ENCODE results near the gene COQ10A. TPM values are rescaled to one million over a fixed set of nuclear protein-coding genes. Genes with fewer than 3 reads are reported as not detected.

COQ10A gene
- polyA plus RNA-seq, 1 experiment, result 14.1 TPM

GRCh38 chr12:56286044-56286830 is 19.5 kb downstream of the COQ10A start:
- CTCF ChIA-PET, result interaction anchor here (0.6 to 2.4 kb wide), 7 partner anchors 11 to 97 kb away, joined by 3 to 10 read pairs (median 3); partner anchors contain the start of gene SMARCC2
- POLR2A ChIA-PET, result no interaction called here
- no peak for TF ChIP-seq CTCF (IDR thresholded peaks at IDR 0.05; ENCODE audit: insufficient read depth, low read depth, low read length)

GRCh38 chr12:56288705-56289387 is 22.1 kb downstream of the COQ10A start:
- CTCF ChIA-PET, result interaction anchor here (1.3 to 2.1 kb wide), 2 partner anchors 22 to 100 kb away, joined by 4 read pairs; partner anchors contain the start of genes COQ10A and SMARCC2
- Histone ChIP-seq H3K4me3 (ENCODE audit: low read depth, low read length) (no peak overlapping the region), H3K27me3 (ENCODE audit: control insufficient read depth, insufficient read depth, low read length) (no peaks in the 10 kb centered on the region), H3K36me3 (ENCODE audit: control insufficient read depth, insufficient read depth, low read length) (peaks cover 6% of the 10 kb centered on the region)
- no peak for DNase-seq (ENCODE audit: low read depth)
- TF ChIP-seq CTCF (IDR thresholded peaks at IDR 0.05; ENCODE audit: insufficient read depth, low read depth, low read length), result no peak
- POLR2A ChIA-PET, result no interaction called here

More at GRCh38 chr12:56286044-56286830, 19.5 kb downstream of the COQ10A start:
- Histone ChIP-seq H3K4me3 (ENCODE audit: low read depth, low read length) (no peak overlapping the region), H3K36me3 (ENCODE audit: control insufficient read depth, insufficient read depth, low read length) (peaks cover 10% of the 10 kb centered on the region), H3K27me3 (ENCODE audit: control insufficient read depth, insufficient read depth, low read length) (no peaks in the 10 kb centered on the region)
- DNase-seq (ENCODE audit: low read depth), result no peak

GRCh38 chr12:56293795-56294194 is 27.1 kb downstream of the COQ10A start:
- POLR2A ChIA-PET, result no interaction called here

GRCh38 chr12:56296295-56296694 is 29.6 kb downstream of the COQ10A start:
- ChIA-PET POLR2A (no interaction called here), CTCF (interaction anchor here (0.7 to 1.1 kb wide), 2 partner anchors 12 to 107 kb away, joined by 3 to 4 read pairs; partner anchors contain the start of gene SMARCC2)
- DNase-seq (ENCODE audit: low read depth), result no peak
- no peak overlapping the region for H3K4me3 ChIP-seq (ENCODE audit: low read depth, low read length)
- no peaks in the 10 kb centered on the region for H3K36me3 ChIP-seq (ENCODE audit: control insufficient read depth, insufficient read depth, low read length)
- no peaks in the 10 kb centered on the region for H3K27me3 ChIP-seq (ENCODE audit: control insufficient read depth, insufficient read depth, low read length)
- TF ChIP-seq CTCF (IDR thresholded peaks at IDR 0.05; ENCODE audit: insufficient read depth, low read depth, low read length), result no peak

More at GRCh38 chr12:56293795-56294194, 27.1 kb downstream of the COQ10A start:
- Histone ChIP-seq H3K27me3 (ENCODE audit: control insufficient read depth, insufficient read depth, low read length) (no peaks in the 10 kb centered on the region), H3K4me3 (ENCODE audit: low read depth, low read length) (no peak overlapping the region), H3K36me3 (ENCODE audit: control insufficient read depth, insufficient read depth, low read length) (no peaks in the 10 kb centered on the region)
- CTCF ChIA-PET, result interaction anchor here (0.8 to 1.1 kb wide), 2 partner anchors 10 to 171 kb away, joined by 3 read pairs; no protein-coding TSS in a partner anchor
- TF ChIP-seq CTCF (IDR thresholded peaks at IDR 0.05; ENCODE audit: insufficient read depth, low read depth, low read length), result no peak
- no peak for DNase-seq (ENCODE audit: low read depth)

GRCh38 chr12:56297400-56297799 is 30.7 kb downstream of the COQ10A start:
- Histone ChIP-seq H3K27me3 (ENCODE audit: control insufficient read depth, insufficient read depth, low read length) (no peaks in the 10 kb centered on the region), H3K4me3 (ENCODE audit: low read depth, low read length) (no peak overlapping the region), H3K36me3 (ENCODE audit: control insufficient read depth, insufficient read depth, low read length) (no peaks in the 10 kb centered on the region)
- POLR2A ChIA-PET, result no interaction called here
- no peak for DNase-seq (ENCODE audit: low read depth)
- no peak for TF ChIP-seq CTCF (IDR thresholded peaks at IDR 0.05; ENCODE audit: insufficient read depth, low read depth, low read length)
- CTCF ChIA-PET, result interaction anchor here (0.6 to 1.8 kb wide), 4 partner anchors 12 to 108 kb away, joined by 3 to 6 read pairs (median 4); partner anchors contain the start of genes ANKRD52, IL23A and SMARCC2
